Fibroblast of the conjunctiva (primary cell): ENCODE data around the gene GLO1.

Source experiments
- DNase-seq: peaks from one replicate; pipeline ENCODE4 v3.0.0-alpha.2; 2010; ENCODE audit warnings: low read depth

The GLO1 gene

GRCh38 chr6:38702558-38703397 lies at the start of gene GLO1:
Gene GLO1 (minus strand): TSS chr6:38703145. CDS start chr6:38703054, 91 bp downstream.
- DNase-seq: peak; percentile 98

DNA sequence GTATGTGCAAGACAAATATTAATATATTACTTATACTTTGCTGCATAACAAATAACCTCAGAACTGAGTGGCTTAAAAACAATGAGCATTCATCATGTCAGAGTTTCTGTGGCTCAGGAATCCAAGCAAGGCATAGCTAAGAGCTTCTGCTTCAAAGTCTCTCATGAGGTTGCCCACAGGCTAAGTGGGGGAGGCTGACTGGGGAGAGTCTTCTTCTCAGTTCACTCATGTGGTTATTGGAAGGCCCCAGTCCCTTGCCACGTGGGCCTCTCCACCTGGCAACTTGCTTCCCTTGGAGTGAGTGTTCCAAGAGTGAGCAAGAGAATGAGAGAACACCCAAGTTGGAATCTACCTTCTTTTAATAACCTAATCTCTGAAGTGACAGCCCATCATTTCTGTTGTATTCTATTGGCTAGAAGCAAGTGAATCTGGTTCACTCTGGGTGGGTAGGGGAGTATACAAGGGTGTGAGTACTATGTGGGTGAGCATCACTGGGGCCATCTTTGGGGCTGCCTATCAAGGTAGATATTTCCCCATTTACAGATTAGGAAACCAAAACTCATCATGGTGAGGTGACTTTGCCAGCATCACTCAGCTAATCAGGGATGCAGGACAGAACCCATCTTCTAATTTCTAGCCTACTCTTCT lies 48.1 kb upstream of the GLO1 start:
- DNase-seq: no peak

GRCh38 chr6:38749473-38749872 lies 46.5 kb upstream of the GLO1 start:
- DNase-seq: no peak

DNA sequence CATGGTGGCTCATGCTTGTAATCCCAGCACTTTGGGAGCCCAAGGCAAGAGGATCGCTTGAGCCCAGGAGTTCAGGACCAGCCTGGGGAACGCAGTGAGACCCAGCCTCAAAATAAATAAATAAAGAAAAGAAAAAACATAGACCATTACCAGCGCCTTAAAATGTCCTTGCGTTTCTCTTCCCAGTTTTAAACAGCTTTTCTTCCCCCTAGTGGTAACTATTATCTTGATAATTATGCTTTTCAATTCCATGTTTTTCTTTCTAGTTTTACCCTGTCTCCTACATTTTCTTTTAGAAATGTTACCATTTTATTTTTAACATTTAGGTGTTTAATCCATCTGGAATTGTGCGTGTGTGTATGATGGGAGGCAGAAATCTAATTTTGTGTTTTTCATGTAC lies 36.6 kb upstream of the GLO1 start:
- DNase-seq: no peak

DNA sequence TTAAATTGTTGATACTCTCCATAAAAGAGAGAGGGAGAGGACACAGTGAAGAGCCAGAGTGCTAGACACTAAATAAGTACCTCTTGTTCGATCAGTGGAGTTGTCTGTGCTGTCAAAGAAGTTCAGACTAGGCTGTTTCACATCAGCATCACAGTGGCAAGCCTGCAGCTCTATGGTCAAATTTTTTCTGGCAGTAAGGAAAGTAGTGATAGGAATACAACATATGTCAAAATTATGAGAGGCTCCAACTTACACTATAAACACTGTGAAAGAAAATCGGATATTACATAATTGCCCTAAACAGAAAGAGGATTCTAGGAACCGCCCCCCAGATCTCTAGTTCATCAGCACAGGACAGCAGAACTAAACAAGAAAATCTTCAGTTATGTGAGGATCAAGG lies 35.3 kb upstream of the GLO1 start:
- no peak for DNase-seq

- DNase-seq: no peak
Measured at GRCh38 chr6:38736951-38737350, 34.0 kb upstream of the GLO1 start.

DNA sequence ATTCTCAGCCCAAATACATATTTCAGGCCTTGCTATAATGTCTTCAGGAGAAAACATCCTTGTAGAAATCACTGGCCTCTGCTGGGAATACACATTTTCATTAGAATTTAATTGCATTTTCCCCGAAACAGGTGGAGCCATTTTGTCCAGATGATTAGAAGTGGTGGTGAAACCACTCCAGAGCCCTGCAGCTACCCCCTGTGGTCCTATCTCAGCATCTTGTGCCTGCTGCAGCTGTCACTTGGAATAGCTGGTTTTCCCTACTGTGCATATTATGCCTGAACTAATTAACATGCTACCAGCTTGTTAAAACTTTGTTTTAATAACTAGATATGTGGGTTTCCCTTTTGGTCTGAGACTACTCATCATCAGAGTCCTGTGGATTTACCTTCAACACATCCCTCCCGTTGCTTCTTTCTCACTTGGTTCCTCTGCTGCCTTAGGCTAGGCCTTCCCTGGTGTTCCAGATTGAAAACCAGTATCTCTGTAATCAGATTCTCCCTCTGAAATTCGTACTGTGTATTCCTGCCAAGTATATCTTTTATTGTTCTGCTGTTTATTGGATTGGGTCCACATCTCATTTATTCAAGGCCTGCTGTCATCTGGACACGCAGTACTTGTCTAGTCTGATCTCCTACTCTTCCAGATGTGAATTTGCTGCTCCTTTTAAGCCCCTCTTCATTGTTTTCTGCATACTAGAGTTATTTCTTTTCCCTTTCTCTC lies 27.4 kb upstream of the GLO1 start:
- DNase-seq: no peak

GRCh38 chr6:38728203-38728602 lies 25.3 kb upstream of the GLO1 start:
- DNase-seq: no peak

GRCh38 chr6:38725414-38726183 lies 22.7 kb upstream of the GLO1 start:
- DNase-seq: no peak

GRCh38 chr6:38724343-38724742 lies 21.4 kb upstream of the GLO1 start:
- DNase-seq: no peak

DNA sequence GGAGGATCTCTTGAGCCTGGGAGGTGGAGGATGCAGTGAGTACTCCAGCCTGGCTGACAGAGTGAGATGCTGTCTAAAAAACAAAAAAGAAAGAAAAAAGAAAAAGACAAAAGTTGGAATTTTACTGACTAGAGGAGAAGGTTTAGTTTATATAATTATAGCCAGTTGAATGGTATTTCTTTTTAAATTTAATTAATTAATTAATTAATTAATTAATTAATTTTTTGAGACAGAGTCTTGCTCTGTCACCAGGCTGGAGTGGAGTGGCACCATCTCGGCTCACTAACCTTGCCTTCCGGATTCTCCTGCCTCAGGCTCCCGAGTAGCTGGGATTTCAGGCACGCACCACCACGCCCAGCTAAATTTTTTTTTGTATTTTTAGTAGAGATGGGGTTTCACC lies 20.8 kb upstream of the GLO1 start:
- DNase-seq: no peak

- DNase-seq: no peak
Measured at GRCh38 chr6:38722727-38723334, 19.9 kb upstream of the GLO1 start.

- no peak for DNase-seq
Measured at GRCh38 chr6:38722038-38722437, 19.1 kb upstream of the GLO1 start.

DNA sequence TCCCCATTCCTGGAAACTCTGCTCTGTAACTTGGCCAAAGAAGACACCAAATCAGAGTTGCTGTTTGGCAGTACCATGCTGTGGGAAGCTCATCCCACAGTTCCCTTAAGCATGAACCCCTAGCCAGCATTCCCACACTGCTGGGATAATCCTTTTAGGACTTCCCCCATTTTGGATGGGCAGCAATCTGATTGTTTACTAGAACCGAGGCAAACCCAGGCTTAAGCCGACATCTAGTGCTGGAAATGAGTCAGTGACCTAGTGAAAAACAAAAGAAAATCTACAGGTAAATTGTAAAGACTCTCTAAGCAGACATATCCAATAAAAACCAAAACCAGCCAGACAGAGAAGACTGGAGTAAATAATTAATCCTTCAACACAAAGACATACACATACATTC lies 17.4 kb upstream of the GLO1 start:
- no peak for DNase-seq

DNA sequence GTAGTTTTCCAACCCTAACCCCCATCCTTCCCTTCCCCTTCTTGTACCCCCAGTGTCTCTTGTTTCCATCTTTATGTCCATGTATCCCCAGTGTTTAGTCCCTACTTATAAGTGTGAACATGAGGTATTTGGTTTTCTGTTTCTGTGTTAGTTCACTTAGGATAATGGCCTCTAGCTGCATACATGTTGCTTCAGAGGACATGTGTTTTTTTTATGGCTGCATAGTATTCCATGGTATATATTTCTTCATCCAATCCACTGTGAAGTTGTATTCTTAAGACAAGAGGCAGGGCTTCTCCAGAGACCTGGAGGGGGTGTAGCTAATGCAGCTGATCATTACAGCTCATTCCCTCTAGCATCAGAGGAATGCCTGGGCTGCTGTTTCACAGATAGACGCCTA lies 16.4 kb upstream of the GLO1 start:
- DNase-seq: no peak

- DNase-seq: no peak
Measured at GRCh38 chr6:38716825-38717224, 13.9 kb upstream of the GLO1 start.

DNA sequence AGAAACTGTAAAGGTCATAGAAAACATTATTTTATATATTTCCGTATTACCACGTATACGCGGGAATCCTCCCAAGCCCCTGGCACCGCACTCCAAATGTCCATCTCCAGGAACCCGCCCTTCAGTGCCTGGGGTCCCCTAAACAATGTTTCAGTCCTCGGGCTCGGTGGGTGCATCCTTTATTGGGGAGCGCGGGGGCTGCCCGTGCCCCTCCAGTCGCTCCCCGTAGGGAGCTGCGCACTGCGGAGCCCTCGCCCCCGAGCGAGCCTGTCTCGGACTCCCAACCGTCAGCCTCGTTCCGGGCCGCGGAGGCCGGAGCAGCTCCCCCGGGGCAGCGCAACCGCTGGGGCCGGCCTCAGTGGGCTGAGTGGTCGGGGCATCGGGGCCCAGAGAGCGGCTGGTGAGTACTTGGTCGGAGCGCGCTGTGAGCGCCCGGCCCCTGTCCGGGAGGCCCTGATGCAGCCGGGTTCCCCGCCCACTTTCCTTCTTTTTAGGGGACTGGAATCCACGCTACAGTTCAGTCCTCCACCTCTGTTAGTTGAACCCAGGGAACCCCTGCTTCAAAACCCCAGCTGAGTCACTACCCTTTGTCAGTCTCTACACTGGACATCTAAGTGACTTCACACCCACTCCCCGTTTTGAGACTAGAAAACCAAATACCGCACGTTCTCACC lies 12.2 kb upstream of the GLO1 start, which contains the start of gene DNAH8:
TSS of gene DNAH8 (plus strand) at position 296 of the 674 bp plus-strand sequence. CDS start 7,499 bp downstream, outside the sequence.
- no peak for DNase-seq

- no peak for DNase-seq
Measured at GRCh38 chr6:38714239-38715015, 11.5 kb upstream of the GLO1 start.

DNA sequence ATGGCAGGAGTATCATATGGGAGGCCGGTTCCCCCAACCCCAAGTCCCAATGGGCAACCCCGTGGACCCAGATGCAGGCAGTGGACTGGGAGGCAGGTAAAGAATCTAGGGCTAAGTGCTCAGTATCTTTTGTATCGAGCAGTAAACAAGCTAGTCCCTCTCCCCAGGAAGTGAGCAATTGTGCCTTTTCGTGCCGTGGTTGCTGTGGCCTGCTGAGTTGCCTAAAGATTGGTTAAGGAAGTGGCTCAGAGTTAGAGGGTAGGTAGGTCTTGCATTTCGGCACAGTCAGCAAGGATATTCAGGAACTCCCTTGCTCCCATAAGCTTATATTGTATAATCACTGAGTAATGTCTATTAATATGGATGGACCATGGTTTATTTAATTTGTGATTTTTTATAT lies 10.9 kb upstream of the GLO1 start:
- no peak for DNase-seq

GRCh38 chr6:38708496-38708895 lies 5.6 kb upstream of the GLO1 start:
- no peak for DNase-seq
